HCT116 (cell line): ENCODE measurements around the gene MIDN. TPM values are rescaled to one million over a fixed set of nuclear protein-coding genes. Genes with fewer than 3 reads are reported as not detected.

ENCODE experiments used
- ATAC-seq: fragments of 200-7000 bp; cut with Tn5 transposase; 2 replicates; pipeline ENCODE4 v1.9.1; 2020; ENCODE audit warnings: mild to moderate bottlenecking, moderate library complexity
- BruUV-seq: library from RNA; stranded (reverse); fragments of 400-500 nt; replicated peaks from 2 replicates; lab custom pipeline; 2021; lab: Mats Ljungman, UMichigan
- CTCF ChIA-PET: fragments of 300-600 bp; sonication (Branson Sonifier 250); formaldehyde crosslinking; loops from one replicate; lab custom pipeline; 2021; ENCODE audit warnings: antibody characterized with exemption; lab: Charles Lee
- POLR2A ChIA-PET: fragments of 300-600, 350-600 bp; sonication (Branson Sonifier 250); formaldehyde crosslinking; loops from one replicate; lab custom pipeline; 2021; ENCODE audit warnings: antibody characterized with exemption; lab: Charles Lee
- RAD21 ChIA-PET, 2 experiments: fragments of 300-600 bp; sonication (Branson Sonifier 250); formaldehyde crosslinking; loops; one replicate each; lab custom pipeline; 2023; ENCODE audit warnings: low total read pairs in 2 of 2; ENCODE audit not compliant: uncharacterized antibody in 2 of 2, unreplicated experiment in 2 of 2, low non-redundant PET in 1 of 2; lab: Charles Lee
- DNase-seq: peaks from one replicate; pipeline ENCODE4 v3.0.0-alpha.2; 2010; ENCODE audit warnings: low read depth, low spot score
- H2AFZ ChIP-seq: fragments of 200-600 bp; shearing (Covaris generic), sonication (generic); 2 replicates; pipeline ENCODE4 v1.6.1; 2017; ENCODE audit warnings: low read depth, mixed run types, mixed read lengths, antibody characterized with exemption, low read length; ENCODE audit not compliant: poor library complexity, severe bottlenecking
- H3K27ac ChIP-seq: 2 replicates; pipeline ENCODE4 v1.5.1; 2012; ENCODE audit warnings: low read depth, low read length
- H3K27me3 ChIP-seq: fragments of 200-600 bp; sonication (generic); 2 replicates; pipeline ENCODE4 v1.6.1; 2016; ENCODE audit warnings: mixed run types, low read length, mixed read lengths; ENCODE audit not compliant: insufficient read depth
- H3K36me3 ChIP-seq, 2 experiments: fragments of 200-500 bp in 1 of 2; fragments of 200-600 bp in 1 of 2; sonication (Bioruptor generic) in 1 of 2; sonication (generic) in 1 of 2; 2 replicates each; pipeline versions ENCODE4 v1.5.1 to v1.6.1; 2014 to 2016; ENCODE audit warnings: low read length in 2 of 2, inconsistent platforms in 1 of 2, mixed read lengths in 1 of 2, mixed run types in 1 of 2; ENCODE audit not compliant: insufficient read depth in 2 of 2, control insufficient read depth in 1 of 2
- H3K4me1 ChIP-seq, 2 experiments: fragments of 200-600 bp in 1 of 2; sonication (generic) in 1 of 2; 2 replicates each; pipeline versions ENCODE4 v1.5.1 to v1.6.1; 2012 to 2017; ENCODE audit warnings: low read length in 2 of 2, inconsistent platforms in 1 of 2, mild to moderate bottlenecking in 1 of 2, mixed read lengths in 1 of 2, mixed run types in 1 of 2, moderate library complexity in 1 of 2; ENCODE audit not compliant: insufficient read depth in 2 of 2, control insufficient read depth in 1 of 2
- H3K4me2 ChIP-seq: fragments of 200-600 bp; sonication (generic); 2 replicates; pipeline ENCODE4 v1.6.1; 2017; ENCODE audit warnings: mixed run types, low read length, mixed read lengths
- H3K4me3 ChIP-seq, 2 experiments: fragments of 200-600 bp in 1 of 2; sonication (generic) in 1 of 2; replicated peaks in 1 of 2; 2 replicates each; pipeline ENCODE4 v1.5.1; 2011 to 2016; ENCODE audit warnings: low read length in 2 of 2, control low read depth in 1 of 2, low read depth in 1 of 2, mild to moderate bottlenecking in 1 of 2, mixed read lengths in 1 of 2, mixed run types in 1 of 2
- H3K79me2 ChIP-seq: fragments of 200-600 bp; sonication (generic); 2 replicates; pipeline ENCODE4 v1.6.1; 2017; ENCODE audit warnings: mild to moderate bottlenecking, mixed run types, low read length, moderate library complexity, mixed read lengths; ENCODE audit not compliant: insufficient read depth
- H3K9ac ChIP-seq: fragments of 200-600 bp; sonication (generic); 2 replicates; pipeline ENCODE4 v1.6.1; 2016; ENCODE audit warnings: low read length, mixed read lengths
- H3K9me2 ChIP-seq: fragments of 200-600 bp; sonication (generic), shearing (Covaris generic); 2 replicates; pipeline ENCODE4 v1.6.1; 2017; ENCODE audit warnings: mixed run types, mild to moderate bottlenecking, moderate library complexity; ENCODE audit not compliant: insufficient read depth
- H3K9me3 ChIP-seq, 2 experiments: fragments of 200-500 bp in 1 of 2; fragments of 200-600 bp in 1 of 2; sonication (Bioruptor generic) in 1 of 2; sonication (generic) in 1 of 2; 2 replicates each; pipeline ENCODE4 v1.6.1; 2014 to 2017; ENCODE audit warnings: low read length in 2 of 2, mixed read lengths in 2 of 2, inconsistent platforms in 1 of 2, low read depth in 1 of 2, mild to moderate bottlenecking in 1 of 2, mixed run types in 1 of 2, moderate library complexity in 1 of 2; ENCODE audit not compliant: control insufficient read depth in 1 of 2, insufficient read depth in 1 of 2
- H4K20me1 ChIP-seq: fragments of 200-600 bp; sonication (generic), shearing (Covaris generic); 2 replicates; pipeline ENCODE4 v1.6.1; 2017; ENCODE audit warnings: mixed run types, mild to moderate bottlenecking, moderate library complexity; ENCODE audit not compliant: insufficient read depth
- CBX3 ChIP-seq: IDR thresholded peaks from 2 replicates; pipeline ENCODE4 v1.6.1; 2012; ENCODE audit warnings: low read depth
- EGR1 ChIP-seq: IDR thresholded peaks from 2 replicates; pipeline ENCODE4 v1.6.1; 2012; ENCODE audit warnings: low read depth
- EZH2phosphoT487 ChIP-seq: fragments of 200-600 bp; IDR thresholded peaks from 2 replicates; pipeline ENCODE4 v1.6.1; 2018; ENCODE audit warnings: antibody characterized with exemption, borderline replicate concordance
- JUND ChIP-seq: IDR thresholded peaks from 2 replicates; pipeline ENCODE4 v1.6.1; 2012
- MAX ChIP-seq: IDR thresholded peaks from 2 replicates; pipeline ENCODE4 v1.6.1; 2012
- POLR2A ChIP-seq: IDR thresholded peaks from 2 replicates; pipeline ENCODE4 v1.7.0; 2011; ENCODE audit warnings: borderline replicate concordance; ENCODE audit not compliant: insufficient read depth, insufficient read length; ENCODE audit errors: extremely low read depth
- RAD21 ChIP-seq: IDR thresholded peaks from 2 replicates; pipeline ENCODE4 v1.6.1; 2012; ENCODE audit warnings: low read depth, mild to moderate bottlenecking
- SIN3A ChIP-seq: IDR thresholded peaks from 2 replicates; pipeline ENCODE4 v1.6.1; 2012; ENCODE audit warnings: low read depth
- SP1 ChIP-seq: IDR thresholded peaks from 2 replicates; pipeline ENCODE4 v1.6.1; 2012; ENCODE audit warnings: low read depth
- SRF ChIP-seq: IDR thresholded peaks from 2 replicates; pipeline ENCODE4 v1.6.1; 2012; ENCODE audit warnings: low read depth
- TCF7L2 ChIP-seq: IDR thresholded peaks from 2 replicates; pipeline ENCODE4 v1.7.0; 2011; ENCODE audit warnings: borderline replicate concordance, inconsistent platforms; ENCODE audit not compliant: insufficient read depth, insufficient read length; ENCODE audit errors: extremely low read depth
- YY1 ChIP-seq: IDR thresholded peaks from 2 replicates; pipeline ENCODE4 v1.6.1; 2011; ENCODE audit warnings: low read length, low read depth, moderate library complexity, mild to moderate bottlenecking; ENCODE audit not compliant: insufficient replicate concordance; ENCODE audit errors: extremely low read depth
- ZBTB33 ChIP-seq: IDR thresholded peaks from 2 replicates; pipeline ENCODE4 v1.6.1; 2011; ENCODE audit warnings: mild to moderate bottlenecking, low read length, moderate library complexity; ENCODE audit not compliant: insufficient replicate concordance; ENCODE audit errors: extremely low read depth
- ZFX ChIP-seq: fragments of 450-650 bp; IDR thresholded peaks from 2 replicates; pipeline ENCODE4 v1.6.1; 2017
- ZNF274 ChIP-seq: fragments of 200-500 bp; sonication (Bioruptor generic); IDR thresholded peaks from 2 replicates; pipeline ENCODE4 v1.6.1; 2014; ENCODE audit warnings: mild to moderate bottlenecking, low read depth, low read length, inconsistent platforms
- intact Hi-C: fragments of 100-400 bp; cut with micrococcal nuclease; formaldehyde crosslinking; loops from 2 replicates; pipeline ENCODE4 v1.10.0; 2022
- total RNA-seq: library from RNA; stranded (reverse); gene quantifications from one replicate; pipeline ENCODE4 v1.2.1, GENCODE V29; 2021; ENCODE audit not compliant: unreplicated experiment
- TF ChIP-seq, protein P1 (sequence below): IDR thresholded peaks from 2 replicates; pipeline ENCODE4 v1.6.1; 2012; ENCODE audit warnings: low read depth
- TF ChIP-seq, protein P2 (sequence below), 3 experiments: fragments of 200-600 bp in 1 of 3; sonication (generic) in 1 of 3; IDR thresholded peaks in 2 of 3; conservative IDR thresholded peaks in 1 of 3; 2 replicates each; pipeline ENCODE4 v1.5.1; 2012 to 2017; ENCODE audit warnings: low read depth in 2 of 3, low read length in 2 of 3, antibody characterized with exemption in 1 of 3, borderline replicate concordance in 1 of 3, control low read depth in 1 of 3, mild to moderate bottlenecking in 1 of 3, mixed read lengths in 1 of 3, mixed run types in 1 of 3, moderate library complexity in 1 of 3; ENCODE audit not compliant: insufficient read depth in 1 of 3

The MIDN gene
- total RNA-seq, 1 experiment from 2014 or later, result 146 TPM

- DNase-seq, result no peak
- Histone ChIP-seq H3K27ac (peak overlapping the region; percentile 99), H3K79me2 (peaks cover 81% of the 10 kb centered on the region), H4K20me1 (peaks cover 3% of the 10 kb centered on the region; the same call in 1 of the 2 replicates), H3K4me3 (peak overlapping the region; percentile 68 to 74; a peak in 3 of 4 replicates), H3K4me1 (peaks cover 25 to 75% of the 10 kb centered on the region in 2 experiments), H2AFZ (no peak overlapping the region), H3K9ac (peak overlapping the region; percentile 91), H3K9me2 (no peaks in the 10 kb centered on the region), H3K27me3 (no peaks in the 10 kb centered on the region), H3K4me2 (peak overlapping the region; percentile 99)
- no TSS peak for BruUV-seq
- CTCF ChIA-PET, result interaction anchor here (1.4 to 2.3 kb wide), 2 partner anchors 10 to 13 kb away, joined by 13 to 16 read pairs; no protein-coding TSS in a partner anchor
- RAD21 ChIA-PET, result interaction anchor here (1.0 to 1.5 kb wide), 5 partner anchors 8 to 16 kb away, joined by 3 to 12 read pairs (median 6); partner anchors contain the start of gene CIRBP (in 1 of the 2)
- intact Hi-C loops, result no loop called here
- TF ChIP-seq YY1 (no peak), CBX3 (no peak), SIN3A (no peak), SRF (no peak), EGR1 (no peak), RAD21 (no peak), SP1 (no peak), EZH2phosphoT487 (no peak), ZNF274 (no peak), ZFX (no peak), POLR2A (no peak), TCF7L2 (no peak), MAX (no peak), ZBTB33 (no peak), JUND (no peak)
- TF ChIP-seq, protein P1, sequence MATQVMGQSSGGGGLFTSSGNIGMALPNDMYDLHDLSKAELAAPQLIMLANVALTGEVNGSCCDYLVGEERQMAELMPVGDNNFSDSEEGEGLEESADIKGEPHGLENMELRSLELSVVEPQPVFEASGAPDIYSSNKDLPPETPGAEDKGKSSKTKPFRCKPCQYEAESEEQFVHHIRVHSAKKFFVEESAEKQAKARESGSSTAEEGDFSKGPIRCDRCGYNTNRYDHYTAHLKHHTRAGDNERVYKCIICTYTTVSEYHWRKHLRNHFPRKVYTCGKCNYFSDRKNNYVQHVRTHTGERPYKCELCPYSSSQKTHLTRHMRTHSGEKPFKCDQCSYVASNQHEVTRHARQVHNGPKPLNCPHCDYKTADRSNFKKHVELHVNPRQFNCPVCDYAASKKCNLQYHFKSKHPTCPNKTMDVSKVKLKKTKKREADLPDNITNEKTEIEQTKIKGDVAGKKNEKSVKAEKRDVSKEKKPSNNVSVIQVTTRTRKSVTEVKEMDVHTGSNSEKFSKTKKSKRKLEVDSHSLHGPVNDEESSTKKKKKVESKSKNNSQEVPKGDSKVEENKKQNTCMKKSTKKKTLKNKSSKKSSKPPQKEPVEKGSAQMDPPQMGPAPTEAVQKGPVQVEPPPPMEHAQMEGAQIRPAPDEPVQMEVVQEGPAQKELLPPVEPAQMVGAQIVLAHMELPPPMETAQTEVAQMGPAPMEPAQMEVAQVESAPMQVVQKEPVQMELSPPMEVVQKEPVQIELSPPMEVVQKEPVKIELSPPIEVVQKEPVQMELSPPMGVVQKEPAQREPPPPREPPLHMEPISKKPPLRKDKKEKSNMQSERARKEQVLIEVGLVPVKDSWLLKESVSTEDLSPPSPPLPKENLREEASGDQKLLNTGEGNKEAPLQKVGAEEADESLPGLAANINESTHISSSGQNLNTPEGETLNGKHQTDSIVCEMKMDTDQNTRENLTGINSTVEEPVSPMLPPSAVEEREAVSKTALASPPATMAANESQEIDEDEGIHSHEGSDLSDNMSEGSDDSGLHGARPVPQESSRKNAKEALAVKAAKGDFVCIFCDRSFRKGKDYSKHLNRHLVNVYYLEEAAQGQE, result no peak
- TF ChIP-seq, protein P2, sequence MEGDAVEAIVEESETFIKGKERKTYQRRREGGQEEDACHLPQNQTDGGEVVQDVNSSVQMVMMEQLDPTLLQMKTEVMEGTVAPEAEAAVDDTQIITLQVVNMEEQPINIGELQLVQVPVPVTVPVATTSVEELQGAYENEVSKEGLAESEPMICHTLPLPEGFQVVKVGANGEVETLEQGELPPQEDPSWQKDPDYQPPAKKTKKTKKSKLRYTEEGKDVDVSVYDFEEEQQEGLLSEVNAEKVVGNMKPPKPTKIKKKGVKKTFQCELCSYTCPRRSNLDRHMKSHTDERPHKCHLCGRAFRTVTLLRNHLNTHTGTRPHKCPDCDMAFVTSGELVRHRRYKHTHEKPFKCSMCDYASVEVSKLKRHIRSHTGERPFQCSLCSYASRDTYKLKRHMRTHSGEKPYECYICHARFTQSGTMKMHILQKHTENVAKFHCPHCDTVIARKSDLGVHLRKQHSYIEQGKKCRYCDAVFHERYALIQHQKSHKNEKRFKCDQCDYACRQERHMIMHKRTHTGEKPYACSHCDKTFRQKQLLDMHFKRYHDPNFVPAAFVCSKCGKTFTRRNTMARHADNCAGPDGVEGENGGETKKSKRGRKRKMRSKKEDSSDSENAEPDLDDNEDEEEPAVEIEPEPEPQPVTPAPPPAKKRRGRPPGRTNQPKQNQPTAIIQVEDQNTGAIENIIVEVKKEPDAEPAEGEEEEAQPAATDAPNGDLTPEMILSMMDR (IDR thresholded peaks at IDR 0.05 in 2 of 3, conservative IDR thresholded peaks at IDR 0.05 in 1 of 3; ENCODE audit: borderline replicate concordance in 1 of 3, insufficient read depth in 1 of 3, low read depth in 2 of 3, low read length in 2 of 3), result no peak
- TF ChIP-seq, all 23 proteins: peak for 0
- POLR2A ChIA-PET, result interaction anchor here (1.2 to 3.5 kb wide), 5 partner anchors 8 to 20 kb away, joined by 5 to 40 read pairs (median 8); partner anchors contain the start of gene CIRBP
- peak; percentile 0; the same call in 1 of the 2 replicates for ATAC-seq
- Histone ChIP-seq H3K9me3 (no peaks in the 10 kb centered on the region), H3K36me3 (peaks cover 30 to 54% of the 10 kb centered on the region in 2 experiments)
These were observed 5.2 kb downstream of the MIDN start for GRCh38 chr19:1253514-1254080.
